GM21619 (cell line): ENCODE results near the gene ADGRE1.
"Not testable (repeated sequence)": the region's sequence is repeated elsewhere in the genome, so short reads cannot be mapped to it uniquely, and the experiment has no call there.

Source experiments
- ATAC-seq: cut with Tn5 transposase; IDR thresholded peaks from one replicate; pipeline ENCODE4 v1.9.1; 2021; ENCODE audit not compliant: unreplicated experiment

Gene ADGRE1

DNA sequence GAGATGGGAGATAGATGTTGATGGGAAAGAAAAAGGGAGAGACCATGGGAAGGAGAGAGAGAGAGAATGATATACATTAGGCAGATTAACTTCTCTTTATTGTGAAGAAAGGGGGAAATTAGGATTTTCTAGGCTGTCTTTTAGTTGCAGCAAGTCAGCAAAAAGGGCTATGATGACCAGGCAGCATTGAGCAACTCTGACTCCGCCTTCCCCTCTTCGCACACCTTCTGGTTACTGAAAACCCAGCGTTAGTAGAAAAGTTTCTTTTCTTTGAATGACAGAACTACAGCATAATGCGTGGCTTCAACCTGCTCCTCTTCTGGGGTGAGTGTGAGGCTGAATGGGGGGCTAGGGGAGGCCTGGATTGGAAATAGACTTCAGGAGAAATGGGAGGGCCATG is at the start of gene ADGRE1:
Gene ADGRE1, plus strand, starts transcription at position 264 of the 400 bp plus-strand sequence. Its CDS starts 30 bp downstream, at position 294.
- no peak for ATAC-seq

DNA sequence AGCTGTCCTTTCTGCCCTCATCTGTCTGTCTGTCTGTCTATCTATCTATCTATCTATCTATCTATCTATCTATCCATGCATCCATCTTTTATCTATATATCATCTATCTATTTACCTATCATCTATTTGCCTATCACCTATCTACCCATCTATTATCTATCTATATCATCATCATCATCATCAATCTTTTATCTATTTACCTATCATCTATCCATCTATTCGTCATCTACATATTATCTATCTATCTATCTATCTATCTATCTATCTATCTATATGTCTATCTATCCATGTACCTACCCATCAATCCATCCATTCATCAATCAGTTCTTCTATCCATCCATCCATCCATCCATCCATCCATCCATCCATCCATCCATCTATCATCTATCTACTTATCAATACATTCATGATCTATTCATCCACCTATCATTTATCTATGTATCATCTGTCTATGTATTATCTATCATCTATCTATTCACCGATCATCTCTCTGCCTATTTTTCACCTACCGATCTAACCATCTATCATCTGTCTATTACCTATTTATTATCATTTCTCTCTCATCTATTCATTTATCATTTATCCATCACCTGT is 49.2 kb upstream of the ADGRE1 start:
- no peak for ATAC-seq

- no peak for ATAC-seq
These were observed 44.3 kb upstream of the ADGRE1 start for GRCh38 chr19:6842871-6843607.

- no peak for ATAC-seq
These were observed 39.6 kb upstream of the ADGRE1 start for GRCh38 chr19:6847828-6848200.

DNA sequence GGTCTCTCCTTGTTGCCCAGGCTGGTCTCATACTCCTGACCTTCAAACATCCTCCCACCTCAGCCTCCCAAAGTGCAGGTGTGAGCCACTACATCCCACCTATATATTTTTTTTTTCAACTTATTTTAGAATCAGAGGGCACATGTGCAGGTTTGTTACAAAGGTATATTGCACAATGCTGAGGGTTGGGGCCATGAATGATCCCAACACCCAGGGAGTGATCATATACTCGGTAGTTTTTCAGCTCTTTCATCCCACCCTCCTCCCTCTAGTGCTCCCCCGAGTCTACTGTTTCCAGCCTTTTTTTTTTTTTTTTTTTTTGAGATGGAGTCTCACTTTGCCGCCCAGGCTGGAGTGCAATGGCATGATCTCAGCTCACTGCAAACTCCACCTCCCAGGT is 38.4 kb upstream of the ADGRE1 start:
- no peak for ATAC-seq

DNA sequence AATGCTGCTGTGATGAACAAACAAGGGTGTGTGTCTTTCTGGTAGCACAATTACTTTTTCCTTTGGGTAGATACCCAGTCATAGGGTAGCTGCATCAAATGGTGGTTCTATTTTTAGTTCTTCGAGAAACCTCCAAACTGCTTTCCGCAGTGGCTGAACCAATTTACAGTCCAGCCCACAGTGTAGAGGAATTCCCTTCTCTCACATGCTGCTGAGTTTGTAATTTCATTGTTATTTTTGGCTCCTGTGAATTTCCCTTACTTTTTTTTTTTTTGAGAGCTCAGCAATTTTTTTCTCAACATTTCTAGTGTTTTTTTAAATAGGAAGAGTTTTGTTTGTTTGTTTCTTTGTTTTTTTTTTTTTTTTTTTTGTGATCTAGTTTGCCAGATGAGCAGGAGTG is 37.5 kb upstream of the ADGRE1 start:
- no peak for ATAC-seq

DNA sequence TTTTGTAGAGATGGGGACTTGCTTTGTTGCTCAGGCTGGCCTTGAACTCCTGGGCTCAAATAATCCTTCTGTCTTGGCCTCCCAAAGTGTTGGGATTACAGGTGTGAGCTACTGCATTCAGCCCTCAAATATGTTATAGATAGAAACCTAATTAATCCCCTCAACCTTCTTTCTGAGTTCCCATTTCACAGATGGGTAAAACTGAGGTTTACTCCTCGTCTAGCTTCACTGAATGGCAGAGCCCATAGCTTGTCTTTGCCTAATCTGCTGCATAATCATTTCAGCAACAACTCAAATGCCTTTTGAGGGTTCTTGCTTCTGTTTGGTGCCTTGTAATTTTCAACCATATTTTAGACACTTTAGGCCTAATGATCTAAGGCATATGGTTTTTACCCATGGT is 36.0 kb upstream of the ADGRE1 start:
- ATAC-seq: no peak

GRCh38 chr19:6852001-6852400 is 35.4 kb upstream of the ADGRE1 start:
- no peak for ATAC-seq

GRCh38 chr19:6853868-6854267 is 33.5 kb upstream of the ADGRE1 start:
- no peak for ATAC-seq

DNA sequence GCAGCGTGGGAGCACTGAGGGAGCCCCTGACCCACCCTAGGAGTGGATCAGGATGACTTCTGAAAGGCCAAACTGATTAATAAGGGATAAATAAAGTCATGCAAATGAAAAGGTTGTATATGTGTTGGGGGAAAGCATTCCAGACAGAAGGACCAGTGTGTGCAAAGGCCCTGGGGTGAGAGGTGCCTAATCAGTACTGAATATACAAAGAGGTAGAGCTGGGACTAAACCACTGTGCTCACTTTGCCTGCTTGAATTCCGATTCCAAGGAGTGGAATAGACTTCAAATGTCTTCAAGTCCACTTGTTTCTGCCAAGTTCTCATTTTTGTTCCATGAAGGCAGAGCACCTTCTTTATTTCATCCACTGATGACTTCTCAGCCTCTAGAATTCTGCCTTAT is 32.6 kb upstream of the ADGRE1 start:
- ATAC-seq: no peak

DNA sequence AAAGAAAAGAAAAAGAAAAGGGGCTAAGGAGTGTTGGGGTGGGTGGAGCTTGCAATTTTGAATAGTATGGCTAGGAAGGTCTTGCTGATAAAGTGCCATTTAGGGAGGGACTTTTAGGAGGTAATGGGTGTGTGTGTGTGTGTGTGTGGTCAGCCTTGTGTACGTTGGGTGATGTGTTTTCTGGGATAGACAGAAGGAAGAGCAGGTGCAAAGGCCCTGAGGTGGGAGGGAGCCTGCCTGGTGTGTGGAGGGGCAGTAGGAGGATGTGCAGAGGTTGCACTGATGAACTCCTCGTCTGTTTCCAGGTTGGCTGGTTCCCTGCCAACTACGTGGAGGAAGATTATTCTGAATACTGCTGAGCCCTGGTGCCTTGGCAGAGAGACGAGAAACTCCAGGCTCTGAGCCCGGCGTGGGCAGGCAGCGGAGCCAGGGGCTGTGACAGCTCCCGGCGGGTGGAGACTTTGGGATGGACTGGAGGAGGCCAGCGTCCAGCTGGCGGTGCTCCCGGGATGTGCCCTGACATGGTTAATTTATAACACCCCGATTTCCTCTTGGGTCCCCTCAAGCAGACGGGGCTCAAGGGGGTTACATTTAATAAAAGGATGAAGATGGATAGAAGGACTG is 30.5 kb upstream of the ADGRE1 start:
- no peak for ATAC-seq

GRCh38 chr19:6861683-6862286 is 25.6 kb upstream of the ADGRE1 start:
- no peak for ATAC-seq

DNA sequence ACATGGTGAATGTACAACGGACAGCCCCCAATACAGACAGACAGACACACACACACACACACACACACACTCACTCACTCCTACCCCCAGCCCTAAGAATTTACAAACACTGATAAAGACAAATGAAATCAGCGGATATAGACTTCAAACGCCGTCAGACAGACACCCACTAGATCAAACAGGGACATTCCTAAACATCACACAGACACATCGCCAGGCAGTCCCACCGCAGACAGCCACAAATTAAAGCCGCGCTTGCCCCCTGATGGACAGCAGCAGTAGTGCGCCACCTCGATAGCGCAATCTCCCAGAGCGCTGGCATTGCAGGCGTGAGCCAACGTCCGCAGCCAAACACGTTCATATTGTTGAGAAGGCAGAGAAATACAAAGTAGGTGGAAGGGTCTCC is 24.7 kb upstream of the ADGRE1 start:
- ATAC-seq: peak; percentile 53

GRCh38 chr19:6864325-6864940 is 22.9 kb upstream of the ADGRE1 start:
- ATAC-seq: no peak

DNA sequence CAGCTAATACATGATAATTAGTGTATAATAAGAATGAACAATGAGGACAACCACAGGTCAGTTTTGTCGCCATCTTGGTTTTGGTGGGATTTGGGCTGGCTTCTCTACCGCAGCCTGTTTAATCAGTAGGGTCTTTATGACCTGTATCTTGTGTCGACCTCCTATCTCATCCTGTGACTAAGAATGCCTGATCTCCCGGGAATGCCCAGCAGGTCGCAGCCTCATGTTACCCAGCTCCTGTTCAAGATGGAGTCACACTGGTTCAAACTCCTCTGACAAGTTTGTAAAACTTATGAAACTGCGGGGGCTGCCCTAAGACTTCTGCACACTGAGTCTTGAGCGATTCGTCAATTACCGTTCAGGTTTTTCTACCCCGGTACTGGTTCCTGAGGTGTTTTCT is 21.5 kb upstream of the ADGRE1 start:
- ATAC-seq: no peak

- ATAC-seq: no peak
These were observed 20.6 kb upstream of the ADGRE1 start for GRCh38 chr19:6866741-6867151.

DNA sequence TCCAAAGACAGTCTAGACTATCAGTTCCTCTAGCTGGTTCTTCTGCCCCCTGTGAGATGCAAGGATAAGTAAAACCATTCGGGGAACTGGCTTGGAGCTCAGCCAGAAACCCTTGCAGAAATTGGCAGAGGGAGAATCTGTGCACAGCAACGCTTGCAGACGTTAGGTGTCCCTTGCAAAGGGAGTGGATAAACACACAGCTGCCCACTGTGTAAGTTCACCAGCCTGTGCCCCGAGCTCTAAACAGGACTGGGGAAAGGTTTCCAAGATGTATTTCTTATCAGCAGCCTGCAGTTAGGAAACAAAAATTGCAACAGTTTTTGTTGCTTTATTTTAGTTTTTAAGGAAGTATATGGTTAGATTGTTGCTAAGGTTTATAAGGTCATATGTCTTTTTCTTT is 19.0 kb upstream of the ADGRE1 start:
- ATAC-seq: no peak

- ATAC-seq: not testable (repeated sequence)
These were observed 18.1 kb upstream of the ADGRE1 start for GRCh38 chr19:6869151-6869882.

GRCh38 chr19:6873708-6874431 is 13.5 kb upstream of the ADGRE1 start:
- ATAC-seq: no peak

GRCh38 chr19:6875218-6875617 is 12.2 kb upstream of the ADGRE1 start:
- ATAC-seq: no peak
